Vagina (tissue), 2 donors: ENCODE results near the gene PLEKHA5.

Source experiments
- CTCF ChIP-seq, 3 experiments: fragments of 450-650 bp in 2 of 3; fragments of 200-600 bp in 1 of 3; sonication (generic) in 1 of 3; IDR thresholded peaks; one replicate each; pipeline ENCODE4 v1.5.1; 2017 to 2019; ENCODE audit warnings: antibody characterized with exemption in 3 of 3, mild to moderate bottlenecking in 2 of 3, moderate library complexity in 2 of 3
- POLR2AphosphoS5 ChIP-seq, 2 donors: sonication (generic); formaldehyde crosslinking; IDR thresholded peaks; one replicate each; pipeline ENCODE4 v1.9.0; 2017; ENCODE audit warnings: antibody characterized with exemption in 2 of 2, mild to moderate bottlenecking in 2 of 2, low read depth in 1 of 2; ENCODE audit not compliant: insufficient read depth in 1 of 2

- TF ChIP-seq CTCF (IDR thresholded peaks at IDR 0.05) (no peak), POLR2AphosphoS5 (IDR thresholded peaks at IDR 0.05; ENCODE audit: insufficient read depth in 1 of 2, low read depth in 1 of 2) (no peak)
These were observed 61.6 kb downstream of the PLEKHA5 start for GRCh38 chr12:19191089-19191488.
